Liver (tissue), 9 donors: ENCODE measurements around the gene FBXO24. TPM values are rescaled to one million over a fixed set of nuclear protein-coding genes. Genes with fewer than 3 reads are reported as not detected.
A peak's percentile ranks its signal among the peaks of the same experiment; 100 is the strongest.

Experiments
- DNase-seq: peaks from one replicate; pipeline ENCODE4 v3.0.0-alpha.2; 2017; ENCODE audit warnings: low spot score
- H3K27ac ChIP-seq, 2 donors: one replicate each; pipeline ENCODE4 v1.7.0; 2013; ENCODE audit warnings: inconsistent platforms in 2 of 2, low read length in 2 of 2, control low read depth in 1 of 2, low read depth in 1 of 2, mild to moderate bottlenecking in 1 of 2
- H3K27me3 ChIP-seq, 4 donors: one replicate each; pipeline versions ENCODE4 v1.6.1 to v1.7.0; 2013; ENCODE audit warnings: low read length in 3 of 4, inconsistent platforms in 1 of 4, mild to moderate bottlenecking in 1 of 4, moderate library complexity in 1 of 4; ENCODE audit not compliant: control insufficient read depth in 4 of 4, insufficient read depth in 4 of 4
- H3K36me3 ChIP-seq, 4 donors: one replicate each; pipeline versions ENCODE4 v1.6.1 to v1.7.0; 2013; ENCODE audit warnings: low read length in 3 of 4, mild to moderate bottlenecking in 3 of 4, low read depth in 1 of 4, moderate library complexity in 1 of 4; ENCODE audit not compliant: control insufficient read depth in 4 of 4, insufficient read depth in 3 of 4
- H3K4me1 ChIP-seq, 4 donors: one replicate each; pipeline versions ENCODE4 v1.6.1 to v1.7.0; 2013; ENCODE audit warnings: low read length in 3 of 4, mild to moderate bottlenecking in 3 of 4, moderate library complexity in 1 of 4; ENCODE audit not compliant: control insufficient read depth in 4 of 4, insufficient read depth in 4 of 4
- H3K4me3 ChIP-seq, 3 donors: one replicate each; pipeline versions ENCODE4 v1.6.1 to v1.7.0; 2013; ENCODE audit warnings: low read length in 3 of 3, control low read depth in 1 of 3, low read depth in 1 of 3, mild to moderate bottlenecking in 1 of 3
- H3K9ac ChIP-seq, 2 donors: one replicate each; pipeline ENCODE4 v1.7.0; 2013; ENCODE audit warnings: low read length in 2 of 2, mild to moderate bottlenecking in 2 of 2, moderate library complexity in 2 of 2, control low read depth in 1 of 2, low read depth in 1 of 2
- H3K9me3 ChIP-seq, 4 donors: one replicate each; pipeline versions ENCODE4 v1.6.1 to v1.7.0; 2013; ENCODE audit warnings: low read length in 3 of 4; ENCODE audit not compliant: control insufficient read depth in 4 of 4
- CTCF ChIP-seq: fragments of 150-350 bp; IDR thresholded peaks from 2 replicates; pipeline ENCODE4 v1.5.1; 2017; ENCODE audit warnings: improper control_type of control experiment, low read depth, low read length; ENCODE audit not compliant: missing input control
- EGR1 ChIP-seq, 2 donors: IDR thresholded peaks; 2 replicates each; pipeline ENCODE4 v1.6.1; 2016 to 2018; ENCODE audit warnings: antibody characterized with exemption in 2 of 2, low read depth in 2 of 2
- FOXA1 ChIP-seq: IDR thresholded peaks from 2 replicates; pipeline ENCODE4 v1.6.1; 2016; ENCODE audit warnings: antibody characterized with exemption
- FOXA2 ChIP-seq: IDR thresholded peaks from 2 replicates; pipeline ENCODE4 v1.6.1; 2016; ENCODE audit warnings: antibody characterized with exemption
- GABPA ChIP-seq, 2 donors: IDR thresholded peaks in 1 of 2; conservative IDR thresholded peaks in 1 of 2; 2 replicates each; pipeline ENCODE4 v1.6.1; 2016; ENCODE audit warnings: antibody characterized with exemption in 2 of 2, mild to moderate bottlenecking in 1 of 2, moderate library complexity in 1 of 2
- HNF4A ChIP-seq, 2 donors: conservative IDR thresholded peaks; 2 replicates each; pipeline ENCODE4 v1.6.1; 2016; ENCODE audit warnings: antibody characterized with exemption in 2 of 2, mild to moderate bottlenecking in 2 of 2
- HNF4G ChIP-seq: IDR thresholded peaks from 2 replicates; pipeline ENCODE4 v1.6.1; 2016; ENCODE audit warnings: antibody characterized with exemption
- JUND ChIP-seq, 2 donors: IDR thresholded peaks; 2 replicates each; pipeline ENCODE4 v1.6.1; 2016; ENCODE audit warnings: antibody characterized with exemption in 2 of 2
- MAX ChIP-seq: IDR thresholded peaks from 2 replicates; pipeline ENCODE4 v1.6.1; 2016; ENCODE audit warnings: antibody characterized with exemption
- NR2F2 ChIP-seq: IDR thresholded peaks from 2 replicates; pipeline ENCODE4 v1.6.1; 2016; ENCODE audit warnings: antibody characterized with exemption
- RAD21 ChIP-seq, 2 donors: IDR thresholded peaks; 2 replicates each; pipeline ENCODE4 v1.6.1; 2016; ENCODE audit warnings: antibody characterized with exemption in 2 of 2, mild to moderate bottlenecking in 2 of 2
- REST ChIP-seq: IDR thresholded peaks from 2 replicates; pipeline ENCODE4 v1.6.1; 2016; ENCODE audit warnings: antibody characterized with exemption, mild to moderate bottlenecking
- RXRA ChIP-seq, 2 donors: IDR thresholded peaks; 2 replicates each; pipeline ENCODE4 v1.6.1; 2017 to 2018; ENCODE audit warnings: antibody characterized with exemption in 2 of 2, mild to moderate bottlenecking in 1 of 2
- SP1 ChIP-seq: IDR thresholded peaks from 2 replicates; pipeline ENCODE4 v1.6.1; 2018; ENCODE audit warnings: antibody characterized with exemption, mild to moderate bottlenecking
- TAF1 ChIP-seq: conservative IDR thresholded peaks from 2 replicates; pipeline ENCODE4 v1.6.1; 2016; ENCODE audit warnings: antibody characterized with exemption, mild to moderate bottlenecking
- YY1 ChIP-seq: IDR thresholded peaks from 2 replicates; pipeline ENCODE4 v1.6.1; 2016; ENCODE audit warnings: antibody characterized with exemption, mild to moderate bottlenecking
- ZBTB33 ChIP-seq: IDR thresholded peaks from 2 replicates; pipeline ENCODE4 v1.6.1; 2016; ENCODE audit warnings: antibody characterized with exemption
- WGBS: extraction: QIAGEN DNeasy Blood & Tissue Kit; methylation state at CpG from one replicate; pipeline ENCODE4 v1.1.7; 2013; 5-methylcytosine and 5-hydroxymethylcytosine counted together
- polyA plus RNA-seq, 2 donors: library from polyadenylated mRNA; stranded (reverse) in 1 of 2; unstranded in 1 of 2; fragments of 200-250 nt in 1 of 2; fragments of >200 nt in 1 of 2; fragmentation: Nextera tagmentation in 1 of 2; extraction: Ambion mirVana in 1 of 2; gene quantifications; one replicate each; pipeline versions ENCODE4 v1.2.1 to v1.2.3, GENCODE V29; 2013 to 2015
- total RNA-seq, 2 donors: library from RNA; depleted of rRNA; stranded (reverse); fragments of >200 nt; gene quantifications; one replicate each; pipeline ENCODE4 v1.2.3, GENCODE V29; 2014
- TF ChIP-seq, protein P1 (sequence below): IDR thresholded peaks from 2 replicates; pipeline ENCODE4 v1.6.1; 2016; ENCODE audit warnings: antibody characterized with exemption
- donor health status: healthy.
- donor health status: healthy.
- donor health status: healthy.
- donor health status: healthy.
- donor health status: healthy.

The FBXO24 gene
- total and polyA plus RNA-seq, 4 donors, result 0.25 to 1.3 (median 0.50) TPM

DNA sequence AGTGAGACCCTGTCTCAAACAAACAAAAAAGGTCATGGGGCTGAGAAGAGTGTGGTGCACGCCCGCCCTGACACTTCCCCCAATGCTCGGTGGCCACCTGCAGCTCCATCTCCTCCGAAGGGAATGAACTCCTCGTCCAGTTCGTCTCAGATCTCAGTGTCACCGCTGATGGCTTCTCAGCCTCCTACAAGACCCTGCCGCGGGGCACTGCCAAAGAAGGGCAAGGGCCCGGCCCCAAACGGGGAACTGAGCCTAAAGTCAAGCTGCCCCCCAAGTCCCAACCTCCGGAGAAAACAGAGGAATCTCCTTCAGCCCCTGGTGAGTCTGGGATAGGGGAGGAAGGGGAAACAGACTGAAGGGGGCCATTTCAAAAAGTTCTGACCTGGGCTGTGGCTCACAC, 20.2 kb downstream of the FBXO24 start:
- no peaks in the 10 kb centered on the region for H3K36me3 ChIP-seq
- no peaks in the 10 kb centered on the region for H3K9me3 ChIP-seq
- no peak for DNase-seq
- H3K27me3 ChIP-seq, result no peaks in the 10 kb centered on the region
- TF ChIP-seq HNF4G (no peak), JUND (IDR thresholded peaks at IDR 0.05) (no peak), SP1 (no peak)
- no peak overlapping the region for H3K4me3 ChIP-seq
- peaks cover 8 to 39% (median 22%) of the 10 kb centered on the region in 4 donors for H3K4me1 ChIP-seq
- H3K27ac ChIP-seq, result peak overlapping the region in 1 of 2 donors; percentile 60
- WGBS, result 94% methylated on average over 12 of the region's 12 CpGs
- H3K9ac ChIP-seq, result no peak overlapping the region

GRCh38 chr7:100607111-100607510, 21.0 kb downstream of the FBXO24 start:
- Histone ChIP-seq H3K27ac (no peak overlapping the region), H3K36me3 (no peaks in the 10 kb centered on the region), H3K4me1 (peaks cover 8 to 41% (median 20%) of the 10 kb centered on the region in 4 donors), H3K9me3 (no peaks in the 10 kb centered on the region), H3K9ac (no peak overlapping the region), H3K4me3 (no peak overlapping the region), H3K27me3 (no peaks in the 10 kb centered on the region)
- TF ChIP-seq RAD21 (IDR thresholded peaks at IDR 0.05), result no peak
- no peak for TF ChIP-seq HNF4A (conservative IDR thresholded peaks at IDR 0.05)
- TF ChIP-seq JUND (IDR thresholded peaks at IDR 0.05), result no peak
- TF ChIP-seq MAX, result no peak
- no peak for TF ChIP-seq FOXA2
- WGBS, result 78% methylated on average over 8 of the region's 8 CpGs
- DNase-seq, result no peak

- no peak for DNase-seq
- TF ChIP-seq TAF1 (no peak), FOXA1 (no peak), FOXA2 (no peak), RAD21 (IDR thresholded peaks at IDR 0.05) (no peak), YY1 (no peak), GABPA (IDR thresholded peaks at IDR 0.05 in 1 of 2, conservative IDR thresholded peaks at IDR 0.05 in 1 of 2) (no peak), MAX (no peak), REST (no peak), RXRA (IDR thresholded peaks at IDR 0.05) (no peak), ZBTB33 (no peak), NR2F2 (no peak), JUND (IDR thresholded peaks at IDR 0.05) (no peak), SP1 (no peak), CTCF (no peak), HNF4G (no peak), EGR1 (IDR thresholded peaks at IDR 0.05; ENCODE audit: low read depth in 2 of 2) (no peak), HNF4A (conservative IDR thresholded peaks at IDR 0.05) (no peak)
- TF ChIP-seq, protein P1, sequence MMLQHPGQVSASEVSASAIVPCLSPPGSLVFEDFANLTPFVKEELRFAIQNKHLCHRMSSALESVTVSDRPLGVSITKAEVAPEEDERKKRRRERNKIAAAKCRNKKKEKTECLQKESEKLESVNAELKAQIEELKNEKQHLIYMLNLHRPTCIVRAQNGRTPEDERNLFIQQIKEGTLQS, result no peak
- H3K9ac ChIP-seq, result no peak overlapping the region
- no peak overlapping the region for H3K4me3 ChIP-seq
- no peaks in the 10 kb centered on the region for H3K27me3 ChIP-seq
- H3K27ac ChIP-seq, result peak overlapping the region; percentile 17 to 97
- no peaks in the 10 kb centered on the region for H3K9me3 ChIP-seq
- no peaks in the 10 kb centered on the region for H3K36me3 ChIP-seq
- H3K4me1 ChIP-seq, result peaks cover 4 to 31% (median 20%) of the 10 kb centered on the region in 4 donors
- 92% methylated on average over 5 of the region's 5 CpGs for WGBS
These were observed 23.8 kb downstream of the FBXO24 start for GRCh38 chr7:100609958-100610357.
